ENCODE data around the gene CC2D1A.

DNA sequence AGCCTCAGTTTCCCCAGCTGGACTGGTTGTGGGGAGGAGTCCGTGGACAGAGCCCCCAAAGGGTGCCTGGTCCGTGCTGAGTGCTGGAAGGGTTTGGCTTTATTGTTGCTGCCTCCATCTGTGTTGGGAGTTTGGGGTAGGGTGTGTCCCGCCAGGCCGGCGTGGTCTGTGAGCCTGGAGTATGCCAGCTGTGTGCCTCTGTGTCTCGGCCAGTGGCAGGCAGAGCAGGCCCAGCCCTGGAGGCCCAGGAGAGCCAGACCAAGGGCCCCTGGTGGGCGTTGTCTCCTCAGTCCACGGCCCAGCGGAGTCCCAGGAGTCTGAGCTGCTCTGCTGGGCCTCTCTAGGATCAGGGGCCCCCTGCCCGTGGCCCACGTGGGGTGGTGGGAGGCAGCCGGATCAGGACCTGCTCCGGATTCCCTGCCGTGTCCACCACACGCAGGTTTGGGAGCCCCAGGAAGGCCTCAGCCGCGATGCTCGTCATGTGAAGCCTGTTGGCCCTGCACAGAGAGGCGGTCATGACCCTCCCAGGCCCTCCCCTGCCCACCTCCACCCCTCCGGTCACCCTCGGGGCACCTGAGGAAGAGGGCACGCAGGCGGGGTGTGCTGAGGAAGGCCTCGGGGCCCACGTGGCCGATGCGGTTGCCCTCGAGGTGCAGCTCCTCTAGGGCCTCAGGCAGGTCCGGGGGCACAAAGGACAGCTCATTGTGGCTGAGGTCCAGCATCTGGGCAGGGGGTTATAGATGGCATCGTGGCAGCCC is 25.6 kb downstream of the CC2D1A start:
- TF ChIP-seq, protein P1, sequence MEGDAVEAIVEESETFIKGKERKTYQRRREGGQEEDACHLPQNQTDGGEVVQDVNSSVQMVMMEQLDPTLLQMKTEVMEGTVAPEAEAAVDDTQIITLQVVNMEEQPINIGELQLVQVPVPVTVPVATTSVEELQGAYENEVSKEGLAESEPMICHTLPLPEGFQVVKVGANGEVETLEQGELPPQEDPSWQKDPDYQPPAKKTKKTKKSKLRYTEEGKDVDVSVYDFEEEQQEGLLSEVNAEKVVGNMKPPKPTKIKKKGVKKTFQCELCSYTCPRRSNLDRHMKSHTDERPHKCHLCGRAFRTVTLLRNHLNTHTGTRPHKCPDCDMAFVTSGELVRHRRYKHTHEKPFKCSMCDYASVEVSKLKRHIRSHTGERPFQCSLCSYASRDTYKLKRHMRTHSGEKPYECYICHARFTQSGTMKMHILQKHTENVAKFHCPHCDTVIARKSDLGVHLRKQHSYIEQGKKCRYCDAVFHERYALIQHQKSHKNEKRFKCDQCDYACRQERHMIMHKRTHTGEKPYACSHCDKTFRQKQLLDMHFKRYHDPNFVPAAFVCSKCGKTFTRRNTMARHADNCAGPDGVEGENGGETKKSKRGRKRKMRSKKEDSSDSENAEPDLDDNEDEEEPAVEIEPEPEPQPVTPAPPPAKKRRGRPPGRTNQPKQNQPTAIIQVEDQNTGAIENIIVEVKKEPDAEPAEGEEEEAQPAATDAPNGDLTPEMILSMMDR (conservative IDR thresholded peaks at IDR 0.05; ENCODE audit: low read depth in 2 of 2), result no peak
- no peak for TF ChIP-seq EZH2 (IDR thresholded peaks at IDR 0.05; ENCODE audit: low read depth, unreplicated experiment)
- TF ChIP-seq CREB1 (CRISPR knock-in tag; IDR thresholded peaks at IDR 0.05; ENCODE audit: low read depth), result no peak
- TF ChIP-seq, protein P2, sequence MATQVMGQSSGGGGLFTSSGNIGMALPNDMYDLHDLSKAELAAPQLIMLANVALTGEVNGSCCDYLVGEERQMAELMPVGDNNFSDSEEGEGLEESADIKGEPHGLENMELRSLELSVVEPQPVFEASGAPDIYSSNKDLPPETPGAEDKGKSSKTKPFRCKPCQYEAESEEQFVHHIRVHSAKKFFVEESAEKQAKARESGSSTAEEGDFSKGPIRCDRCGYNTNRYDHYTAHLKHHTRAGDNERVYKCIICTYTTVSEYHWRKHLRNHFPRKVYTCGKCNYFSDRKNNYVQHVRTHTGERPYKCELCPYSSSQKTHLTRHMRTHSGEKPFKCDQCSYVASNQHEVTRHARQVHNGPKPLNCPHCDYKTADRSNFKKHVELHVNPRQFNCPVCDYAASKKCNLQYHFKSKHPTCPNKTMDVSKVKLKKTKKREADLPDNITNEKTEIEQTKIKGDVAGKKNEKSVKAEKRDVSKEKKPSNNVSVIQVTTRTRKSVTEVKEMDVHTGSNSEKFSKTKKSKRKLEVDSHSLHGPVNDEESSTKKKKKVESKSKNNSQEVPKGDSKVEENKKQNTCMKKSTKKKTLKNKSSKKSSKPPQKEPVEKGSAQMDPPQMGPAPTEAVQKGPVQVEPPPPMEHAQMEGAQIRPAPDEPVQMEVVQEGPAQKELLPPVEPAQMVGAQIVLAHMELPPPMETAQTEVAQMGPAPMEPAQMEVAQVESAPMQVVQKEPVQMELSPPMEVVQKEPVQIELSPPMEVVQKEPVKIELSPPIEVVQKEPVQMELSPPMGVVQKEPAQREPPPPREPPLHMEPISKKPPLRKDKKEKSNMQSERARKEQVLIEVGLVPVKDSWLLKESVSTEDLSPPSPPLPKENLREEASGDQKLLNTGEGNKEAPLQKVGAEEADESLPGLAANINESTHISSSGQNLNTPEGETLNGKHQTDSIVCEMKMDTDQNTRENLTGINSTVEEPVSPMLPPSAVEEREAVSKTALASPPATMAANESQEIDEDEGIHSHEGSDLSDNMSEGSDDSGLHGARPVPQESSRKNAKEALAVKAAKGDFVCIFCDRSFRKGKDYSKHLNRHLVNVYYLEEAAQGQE (IDR thresholded peaks at IDR 0.05; ENCODE audit: unreplicated experiment), result no peak
- TF ChIP-seq POLR2AphosphoS5 (IDR thresholded peaks at IDR 0.05; ENCODE audit: low read depth), result no peak
- no peak for TF ChIP-seq NANOG (IDR thresholded peaks at IDR 0.05; ENCODE audit: borderline replicate concordance)
- TF ChIP-seq ZNF331 (CRISPR knock-in tag; IDR thresholded peaks at IDR 0.05; ENCODE audit: low read depth), result no peak
